ENCODE results near the gene KRTAP10-2.
"Not testable (repeated sequence)": the region's sequence is repeated elsewhere in the genome, so short reads cannot be mapped to it uniquely, and the experiment has no call there.

Gene KRTAP10-2

GRCh38 chr21:44582055-44582454 is 30.8 kb upstream of the KRTAP10-2 start:
- no peak for DNase-seq

- DNase-seq: no peak
Observed at GRCh38 chr21:44581158-44581557, 29.9 kb upstream of the KRTAP10-2 start.

GRCh38 chr21:44580231-44580821 is 29.0 kb upstream of the KRTAP10-2 start, which contains the start of gene KRTAP10-5:
Gene KRTAP10-5 (minus strand): TSS chr21:44580604. CDS start chr21:44580578, 26 bp downstream.
- peak; percentile 46 for DNase-seq

GRCh38 chr21:44579833-44580144 is 28.5 kb upstream of the KRTAP10-2 start:
- DNase-seq: no peak

GRCh38 chr21:44579056-44579832 is 27.9 kb upstream of the KRTAP10-2 start:
- DNase-seq: no peak

GRCh38 chr21:44578371-44579055 is 27.2 kb upstream of the KRTAP10-2 start:
- DNase-seq: no peak

- DNase-seq: no peak
Observed at GRCh38 chr21:44576025-44576420, 24.7 kb upstream of the KRTAP10-2 start.

GRCh38 chr21:44575307-44576024 is 24.2 kb upstream of the KRTAP10-2 start:
- no peak for DNase-seq

GRCh38 chr21:44574457-44575306 is 23.4 kb upstream of the KRTAP10-2 start:
- DNase-seq: no peak

- not testable (repeated sequence) for DNase-seq
Observed at GRCh38 chr21:44573630-44574456, 22.5 kb upstream of the KRTAP10-2 start, which contains the start of gene KRTAP10-4. Gene KRTAP10-4 (plus strand): TSS chr21:44573729. CDS start chr21:44573759, 30 bp downstream.

GRCh38 chr21:44572959-44573583 is 21.8 kb upstream of the KRTAP10-2 start:
- no peak for DNase-seq

GRCh38 chr21:44571844-44572782 is 20.8 kb upstream of the KRTAP10-2 start:
- DNase-seq: no peak

GRCh38 chr21:44571296-44571695 is 20.0 kb upstream of the KRTAP10-2 start:
- DNase-seq: no peak

GRCh38 chr21:44569861-44570517 is 18.7 kb upstream of the KRTAP10-2 start:
- no peak for DNase-seq

- DNase-seq: no peak
Observed at GRCh38 chr21:44568667-44569556, 17.6 kb upstream of the KRTAP10-2 start.

GRCh38 chr21:44568261-44568660 is 17.0 kb upstream of the KRTAP10-2 start:
- no peak for DNase-seq

- no peak for DNase-seq
Observed at GRCh38 chr21:44567481-44568171, 16.3 kb upstream of the KRTAP10-2 start.
